ENCODE results near the gene WBP1L.
"Not testable (repeated sequence)": the region's sequence is repeated elsewhere in the genome, so short reads cannot be mapped to it uniquely, and the experiment has no call there.

WBP1L gene

DNA sequence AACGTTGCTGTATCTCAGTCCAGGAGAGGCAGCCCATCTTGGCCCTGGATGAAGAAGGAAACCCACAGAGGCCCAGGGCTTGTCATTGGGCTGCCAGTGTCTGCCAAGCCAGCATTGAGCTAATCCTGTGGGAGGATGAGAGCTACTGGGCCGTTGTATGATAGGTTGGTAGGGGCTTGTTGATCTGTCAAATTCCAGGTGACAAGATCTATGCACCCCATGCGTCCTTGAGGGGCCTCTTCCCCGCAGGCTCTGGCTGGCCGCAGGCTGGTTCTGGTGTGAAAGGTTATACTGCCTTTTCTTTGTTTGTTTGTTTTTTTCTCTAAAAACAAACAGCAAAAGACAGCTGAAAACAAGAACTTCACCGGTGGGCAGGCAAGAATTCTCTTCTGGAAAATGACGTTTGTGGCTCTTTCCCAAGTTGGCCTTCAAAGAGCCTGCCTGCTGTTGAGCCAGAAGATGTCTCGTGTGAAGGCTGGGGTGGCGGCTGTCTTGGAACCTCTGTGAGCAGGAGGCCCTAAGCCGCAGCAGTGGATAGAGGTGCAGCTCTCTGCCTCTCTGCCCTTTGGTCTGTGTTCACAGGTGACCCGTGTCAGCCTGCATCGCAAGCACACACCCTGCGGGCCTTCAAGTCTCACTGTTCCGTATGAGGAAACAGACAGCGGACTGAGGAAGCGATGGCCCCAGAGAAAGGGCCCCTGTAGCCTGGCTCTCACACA, 70.1 kb downstream of the WBP1L start:
- no peaks in the 10 kb centered on the region for H3K9me3 Mint-ChIP-seq
- peaks cover 14% of the 10 kb centered on the region for H3K4me1 Mint-ChIP-seq
- H3K27ac Mint-ChIP-seq = peak overlapping the region; percentile 19
- no peak for DNase-seq
- no peaks in the 10 kb centered on the region for H3K27me3 Mint-ChIP-seq
- H3K36me3 Mint-ChIP-seq (ENCODE audit: low read depth) = peaks cover 15% of the 10 kb centered on the region
- no peak for ATAC-seq
- no peak overlapping the region for H3K4me3 Mint-ChIP-seq

DNA sequence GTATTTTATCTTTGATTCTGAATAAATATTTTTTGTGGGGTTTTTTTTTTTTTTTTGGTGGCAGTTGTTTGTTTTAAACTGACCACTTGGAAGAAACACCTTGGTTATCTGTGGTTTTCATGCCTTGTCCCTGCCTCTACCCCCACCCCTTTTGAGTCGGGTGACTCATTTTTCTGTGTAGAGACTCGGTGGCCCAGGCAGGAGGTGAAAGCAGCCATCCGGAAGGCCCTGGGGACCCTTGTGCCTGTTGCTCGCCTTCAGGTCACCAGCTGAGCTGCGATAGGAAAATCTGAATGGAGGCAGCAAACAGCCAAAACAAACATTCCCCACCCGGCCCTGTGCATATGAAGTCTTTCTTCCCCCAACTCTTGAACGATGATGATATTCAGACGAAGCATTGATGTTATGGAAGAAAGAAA, 70.7 kb downstream of the WBP1L start:
- Mint-ChIP-seq H3K9me3 (no peaks in the 10 kb centered on the region), H3K36me3 (ENCODE audit: low read depth) (peaks cover 14% of the 10 kb centered on the region), H3K4me3 (no peak overlapping the region), H3K27ac (no peak overlapping the region), H3K27me3 (no peaks in the 10 kb centered on the region), H3K4me1 (peaks cover 14% of the 10 kb centered on the region)
- DNase-seq (no peak), ATAC-seq (no peak)

DNA sequence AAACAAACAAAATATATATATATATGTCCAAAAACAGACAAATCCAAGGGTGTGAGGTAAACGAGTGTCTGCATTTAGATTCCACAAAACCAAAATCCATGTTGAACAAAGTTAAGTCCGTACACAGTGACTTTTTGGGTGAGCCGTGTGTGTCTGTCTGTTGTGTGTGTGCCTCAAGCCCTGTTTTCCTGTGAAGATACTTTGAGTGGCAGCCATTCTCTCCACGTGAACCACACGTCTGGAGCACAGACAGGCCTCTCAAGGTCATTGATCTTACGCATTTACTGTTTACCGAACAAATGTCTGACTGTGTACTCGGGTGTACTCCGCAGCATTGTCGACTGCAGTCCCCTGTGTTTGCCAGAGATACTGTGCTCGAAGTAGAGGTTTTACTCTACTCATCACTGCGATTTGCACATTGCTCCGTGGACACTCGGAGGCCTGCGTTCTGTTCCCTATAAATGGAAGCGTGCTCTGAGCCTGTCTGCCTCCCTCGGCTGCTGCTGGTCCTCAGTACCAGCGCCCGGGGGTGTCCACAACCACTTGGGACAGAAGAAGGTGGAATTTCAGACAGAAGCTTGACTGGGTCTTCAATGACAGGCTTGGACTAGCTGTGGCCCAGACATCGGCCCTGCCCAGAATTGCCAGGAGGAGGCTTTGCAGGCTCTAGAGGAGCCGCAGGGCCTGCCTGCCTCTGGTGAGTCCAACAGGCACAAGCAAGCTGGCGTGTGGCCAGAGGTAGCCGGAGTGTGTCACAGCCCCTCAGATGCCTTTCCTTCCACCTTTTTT, 71.3 kb downstream of the WBP1L start:
- Mint-ChIP-seq H3K27me3 (no peaks in the 10 kb centered on the region), H3K4me1 (peaks cover 14% of the 10 kb centered on the region), H3K9me3 (no peaks in the 10 kb centered on the region), H3K27ac (no peak overlapping the region), H3K36me3 (ENCODE audit: low read depth) (peaks cover 13% of the 10 kb centered on the region), H3K4me3 (no peak overlapping the region)
- DNase-seq (no peak), ATAC-seq (no peak)

DNA sequence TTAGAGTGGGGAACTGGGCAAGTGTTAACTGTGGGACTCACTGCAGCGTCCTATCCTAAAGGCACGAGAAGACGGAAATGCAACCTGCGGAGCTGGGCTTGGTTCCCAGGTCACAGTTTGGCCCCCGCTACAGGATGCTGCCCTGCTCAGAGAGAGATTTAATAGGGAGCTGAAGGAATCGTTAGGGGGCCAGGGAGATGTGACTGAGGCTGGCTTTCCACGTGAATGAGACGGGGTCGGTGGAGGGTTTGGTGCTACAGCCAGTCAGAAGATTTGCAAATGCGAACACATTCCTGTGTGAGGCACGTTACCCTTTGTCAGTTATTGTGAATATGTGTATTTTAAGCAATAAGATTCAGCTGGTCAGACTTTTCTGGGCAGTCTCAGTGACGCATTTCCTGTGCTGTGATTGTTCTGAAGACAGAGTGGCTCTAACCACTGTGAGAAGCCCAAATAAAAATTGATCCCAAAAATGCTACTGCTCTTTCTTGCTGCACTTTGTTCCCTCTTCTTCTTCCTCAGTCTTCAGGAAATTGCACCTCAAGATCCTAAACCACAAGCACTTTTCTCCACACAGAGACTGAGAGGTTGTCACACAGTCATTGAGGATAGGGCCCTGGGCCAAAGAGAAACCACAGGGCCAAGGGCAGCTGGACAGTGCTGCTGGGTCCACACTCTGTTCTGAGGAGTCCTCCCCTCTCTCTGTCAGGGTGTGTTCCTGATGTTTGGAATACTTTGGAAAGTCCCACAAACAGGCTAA, 72.2 kb downstream of the WBP1L start:
- no peak for ATAC-seq
- Mint-ChIP-seq H3K4me1 (peaks cover 14% of the 10 kb centered on the region), H3K27ac (peak overlapping the region; percentile 35), H3K27me3 (no peaks in the 10 kb centered on the region), H3K9me3 (no peaks in the 10 kb centered on the region), H3K4me3 (no peak overlapping the region), H3K36me3 (ENCODE audit: low read depth) (peaks cover 11% of the 10 kb centered on the region)
- DNase-seq = no peak

DNA sequence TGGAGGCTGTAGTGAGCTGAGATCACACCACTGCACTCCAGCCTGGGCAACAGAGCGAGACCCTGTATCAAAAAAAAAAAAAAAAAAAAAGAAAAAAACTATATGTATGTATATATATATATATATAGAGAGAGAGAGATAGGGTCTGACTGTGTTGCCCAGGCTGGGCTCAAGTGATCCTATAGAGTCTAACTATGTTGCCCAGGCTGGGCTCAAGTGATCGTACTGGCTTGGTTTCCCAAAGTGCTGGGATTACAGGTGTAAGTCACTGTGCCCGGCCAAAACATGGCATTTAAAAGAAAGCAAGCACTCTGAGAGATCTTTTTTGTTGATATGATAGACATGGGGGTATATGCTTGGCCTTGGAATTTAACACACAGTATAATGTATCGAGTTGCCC, 73.4 kb downstream of the WBP1L start:
- H3K4me1 Mint-ChIP-seq = peaks cover 10% of the 10 kb centered on the region
- H3K9me3 Mint-ChIP-seq = no peaks in the 10 kb centered on the region
- H3K36me3 Mint-ChIP-seq (ENCODE audit: low read depth) = peaks cover 8% of the 10 kb centered on the region
- no peak overlapping the region for H3K4me3 Mint-ChIP-seq
- H3K27ac Mint-ChIP-seq = no peak overlapping the region
- DNase-seq = no peak
- no peak for ATAC-seq
- no peaks in the 10 kb centered on the region for H3K27me3 Mint-ChIP-seq

DNA sequence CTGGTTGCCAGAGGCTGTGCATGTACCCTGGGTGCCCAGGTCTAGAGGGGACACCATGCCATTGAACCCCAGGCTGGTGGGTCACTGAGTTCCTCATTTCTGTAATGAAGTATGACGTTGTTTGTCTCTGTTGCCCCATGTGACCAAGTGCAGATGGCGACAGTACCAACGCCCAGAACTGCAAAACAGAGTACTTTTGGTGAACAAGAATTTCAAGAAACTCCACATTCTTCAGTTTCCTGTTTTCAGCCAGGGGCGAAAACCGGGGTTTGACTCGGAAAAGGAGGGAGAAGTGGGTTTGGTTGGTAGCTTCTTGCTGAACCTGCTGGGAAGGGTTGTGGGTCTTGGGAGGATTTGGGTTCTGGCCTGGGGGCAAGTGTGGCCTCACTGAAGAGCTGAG, 75.3 kb downstream of the WBP1L start:
- Mint-ChIP-seq H3K9me3 (no peaks in the 10 kb centered on the region), H3K4me1 (peaks cover 6% of the 10 kb centered on the region), H3K27ac (no peak overlapping the region), H3K4me3 (no peak overlapping the region), H3K36me3 (ENCODE audit: low read depth) (no peaks in the 10 kb centered on the region), H3K27me3 (no peaks in the 10 kb centered on the region)
- ATAC-seq = no peak
- DNase-seq = no peak

DNA sequence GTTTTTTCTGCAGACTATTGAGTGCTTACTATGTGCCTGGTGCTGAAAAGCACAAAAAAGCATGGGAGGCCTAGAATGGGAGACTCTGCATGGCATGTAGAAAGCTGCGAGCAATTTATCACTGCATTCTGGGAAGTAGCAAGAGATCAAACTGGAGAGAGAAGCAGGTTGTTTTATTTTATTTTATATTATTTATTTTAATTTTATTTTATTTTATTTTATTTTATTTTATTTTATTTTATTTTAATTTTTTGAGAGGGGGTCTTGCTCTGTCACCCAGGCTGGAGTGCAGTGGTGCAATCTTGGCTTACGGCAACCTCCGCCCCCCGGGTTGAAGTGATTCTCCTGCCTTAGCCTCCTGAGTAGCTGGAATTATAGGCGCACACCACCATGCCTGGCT, 76.3 kb downstream of the WBP1L start:
- H3K9me3 Mint-ChIP-seq; ATAC-seq; H3K36me3 Mint-ChIP-seq (ENCODE audit: low read depth); DNase-seq; H3K27ac Mint-ChIP-seq; H3K4me1 Mint-ChIP-seq; H3K27me3 Mint-ChIP-seq; H3K4me3 Mint-ChIP-seq: not testable (repeated sequence)

DNA sequence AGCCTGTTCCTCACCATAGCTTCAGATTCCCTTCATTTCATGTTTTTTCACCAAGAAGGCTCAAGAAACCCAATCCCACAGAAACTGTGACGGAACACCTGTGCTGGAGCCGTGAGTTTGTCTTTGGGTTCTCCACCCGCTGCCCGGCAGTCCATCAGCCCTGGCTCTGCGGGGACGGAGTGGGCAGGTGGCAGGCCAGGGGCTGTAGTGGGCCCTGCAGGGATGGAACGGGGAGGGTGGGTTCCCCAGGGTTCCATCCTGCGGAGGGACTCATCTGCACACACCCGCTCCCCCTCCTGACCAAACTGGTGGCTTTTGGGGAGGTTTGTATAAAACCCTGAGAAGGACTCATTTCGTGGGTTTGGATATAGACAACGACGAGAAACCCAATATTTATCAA, 78.5 kb downstream of the WBP1L start:
- no peaks in the 10 kb centered on the region for H3K9me3 Mint-ChIP-seq
- H3K4me3 Mint-ChIP-seq = no peak overlapping the region
- H3K36me3 Mint-ChIP-seq (ENCODE audit: low read depth) = no peaks in the 10 kb centered on the region
- no peaks in the 10 kb centered on the region for H3K27me3 Mint-ChIP-seq
- no peaks in the 10 kb centered on the region for H3K4me1 Mint-ChIP-seq
- DNase-seq (no peak), ATAC-seq (no peak)
- no peak overlapping the region for H3K27ac Mint-ChIP-seq

DNA sequence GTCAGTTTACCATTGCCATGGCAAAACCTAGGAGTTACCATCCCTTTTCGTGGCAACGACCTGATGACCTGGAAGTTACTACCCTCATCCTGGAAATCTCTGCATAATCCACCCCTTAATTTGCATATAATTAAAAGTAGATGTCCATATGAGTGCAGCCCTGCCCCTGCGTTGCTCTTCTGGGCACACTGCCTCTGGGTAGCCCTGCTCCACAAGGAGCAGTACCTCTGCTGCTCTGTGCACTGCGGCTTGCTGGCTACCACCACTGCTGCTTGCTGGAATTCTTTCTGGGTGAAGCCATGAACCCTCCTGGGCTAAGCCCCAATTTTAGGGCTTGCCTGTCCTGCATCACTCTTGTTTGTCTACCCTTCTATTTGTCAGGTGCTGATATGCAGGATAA, 80.9 kb downstream of the WBP1L start:
- H3K27me3 Mint-ChIP-seq = no peaks in the 10 kb centered on the region
- no peaks in the 10 kb centered on the region for H3K36me3 Mint-ChIP-seq (ENCODE audit: low read depth)
- no peaks in the 10 kb centered on the region for H3K9me3 Mint-ChIP-seq
- H3K4me3 Mint-ChIP-seq = no peak overlapping the region
- ATAC-seq (no peak), DNase-seq (no peak)
- no peak overlapping the region for H3K27ac Mint-ChIP-seq
- H3K4me1 Mint-ChIP-seq = no peaks in the 10 kb centered on the region

DNA sequence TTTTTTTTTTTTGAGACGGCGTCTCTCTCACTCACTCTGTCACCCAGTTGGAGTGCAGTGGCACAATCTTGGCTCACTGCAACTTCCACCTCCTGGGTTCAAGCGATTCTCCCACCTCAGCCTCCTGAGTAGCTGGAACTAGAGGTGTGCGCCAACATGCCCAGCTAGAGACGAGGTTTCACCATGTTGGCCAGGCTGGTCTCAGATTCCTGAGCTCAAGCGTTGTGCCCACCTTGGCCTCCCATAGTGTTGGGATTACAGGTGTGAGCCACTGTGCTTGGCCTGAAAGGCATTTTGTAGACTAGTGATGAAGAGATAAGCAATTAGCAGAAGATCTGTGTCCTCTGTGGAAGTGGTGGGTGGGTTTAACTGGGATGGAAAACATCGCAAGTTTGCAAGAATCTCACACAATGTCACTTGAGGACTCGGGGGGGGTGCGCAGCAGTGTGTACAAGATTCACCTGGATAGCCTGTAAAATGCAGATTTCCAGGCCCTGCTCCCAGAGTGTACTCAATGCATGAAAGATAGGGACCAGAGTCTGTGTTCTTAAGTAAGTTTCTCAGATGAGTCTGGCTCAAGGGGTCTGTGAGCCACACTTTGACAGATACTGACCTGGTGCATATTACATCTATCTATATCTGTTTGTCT, 82.5 kb downstream of the WBP1L start:
- no peaks in the 10 kb centered on the region for H3K9me3 Mint-ChIP-seq
- no peak overlapping the region for H3K4me3 Mint-ChIP-seq
- H3K4me1 Mint-ChIP-seq = no peaks in the 10 kb centered on the region
- no peaks in the 10 kb centered on the region for H3K36me3 Mint-ChIP-seq (ENCODE audit: low read depth)
- no peak for ATAC-seq
- DNase-seq = no peak
- H3K27me3 Mint-ChIP-seq = no peaks in the 10 kb centered on the region
- no peak overlapping the region for H3K27ac Mint-ChIP-seq

DNA sequence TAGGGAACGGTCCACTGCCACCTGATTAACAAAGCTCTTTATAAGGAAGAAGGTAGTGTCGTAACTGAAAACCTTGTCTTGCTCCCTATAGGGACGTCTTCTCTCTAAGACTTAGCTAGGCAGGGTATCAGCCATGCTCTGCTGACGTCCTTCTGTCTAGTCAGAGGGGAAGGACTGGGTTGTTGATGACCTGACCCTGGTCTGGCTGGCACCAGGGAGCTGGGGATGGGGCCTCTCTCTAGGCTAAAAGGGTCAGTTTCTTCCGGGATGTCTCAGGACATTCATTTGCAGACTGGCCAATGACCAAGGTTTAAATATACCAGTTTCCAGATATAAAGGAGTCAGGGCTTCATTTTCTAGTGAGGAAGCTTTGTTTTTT, 83.8 kb downstream of the WBP1L start:
- ATAC-seq = no peak
- no peak for DNase-seq
- Mint-ChIP-seq H3K4me3 (no peak overlapping the region), H3K27ac (no peak overlapping the region), H3K9me3 (no peaks in the 10 kb centered on the region), H3K27me3 (no peaks in the 10 kb centered on the region), H3K4me1 (no peaks in the 10 kb centered on the region), H3K36me3 (ENCODE audit: low read depth) (no peaks in the 10 kb centered on the region)

DNA sequence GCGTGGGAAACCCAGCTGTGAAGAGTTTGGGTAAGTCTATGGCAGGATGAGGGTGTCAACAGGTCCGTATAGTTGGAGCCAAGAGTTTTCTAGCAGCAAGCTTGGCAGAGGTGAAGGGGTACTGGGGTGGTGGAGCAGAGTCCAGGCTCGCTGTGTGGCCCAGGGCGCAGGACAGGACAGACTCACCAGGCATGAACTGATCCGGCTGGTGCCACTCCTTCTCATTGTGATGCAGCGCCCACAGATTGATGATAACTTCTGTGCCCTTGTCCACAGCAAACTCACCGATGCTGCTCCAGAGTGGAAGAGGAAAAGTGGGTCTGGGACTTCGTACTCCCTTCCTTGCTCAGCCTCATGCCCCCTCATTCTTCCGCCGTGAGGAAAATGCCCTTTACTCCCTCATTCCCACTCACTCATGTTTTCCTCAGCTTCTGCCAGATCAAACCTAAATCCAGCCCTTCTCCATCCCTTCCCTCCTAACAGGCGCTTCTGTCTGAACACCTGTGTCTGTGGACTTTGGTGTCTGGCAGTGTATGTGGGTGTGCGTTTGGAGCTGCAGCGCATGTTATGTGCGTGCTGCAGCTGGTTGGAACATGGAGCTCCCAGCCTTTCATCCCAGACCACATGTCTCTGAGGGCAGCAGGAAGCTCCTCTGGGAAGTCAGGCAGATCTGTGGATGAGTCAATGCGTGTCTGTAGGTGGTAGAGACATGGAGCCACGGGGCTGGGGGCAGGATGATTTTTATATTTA, 87.7 kb downstream of the WBP1L start:
- no peaks in the 10 kb centered on the region for H3K36me3 Mint-ChIP-seq (ENCODE audit: low read depth)
- no peaks in the 10 kb centered on the region for H3K27me3 Mint-ChIP-seq
- ATAC-seq = no peak
- H3K9me3 Mint-ChIP-seq = no peaks in the 10 kb centered on the region
- no peak overlapping the region for H3K27ac Mint-ChIP-seq
- no peak for DNase-seq
- no peak overlapping the region for H3K4me3 Mint-ChIP-seq
- H3K4me1 Mint-ChIP-seq = no peaks in the 10 kb centered on the region

DNA sequence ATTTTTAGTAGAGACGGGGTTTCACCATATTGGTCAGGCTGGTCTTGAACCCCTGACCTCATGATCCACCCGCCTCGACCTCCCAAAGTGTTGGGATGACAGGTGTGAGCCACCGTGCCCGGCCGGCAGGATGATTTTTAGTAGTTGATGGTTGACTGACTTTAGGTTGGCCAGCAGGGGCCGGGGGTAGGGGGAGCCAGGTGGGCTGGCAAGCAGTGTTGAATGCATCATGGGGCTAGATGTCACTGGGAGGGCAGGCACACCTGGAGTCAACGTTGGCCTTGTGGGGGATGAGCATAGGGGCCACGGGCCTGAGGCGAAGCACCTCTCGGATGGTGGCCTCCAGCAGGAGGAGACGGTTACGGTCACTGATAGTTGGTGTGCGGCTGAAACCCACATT, 88.5 kb downstream of the WBP1L start:
- Mint-ChIP-seq H3K4me3 (no peak overlapping the region), H3K36me3 (ENCODE audit: low read depth) (no peaks in the 10 kb centered on the region), H3K9me3 (no peaks in the 10 kb centered on the region), H3K27ac (no peak overlapping the region), H3K27me3 (no peaks in the 10 kb centered on the region), H3K4me1 (no peaks in the 10 kb centered on the region)
- DNase-seq (no peak), ATAC-seq (no peak)

DNA sequence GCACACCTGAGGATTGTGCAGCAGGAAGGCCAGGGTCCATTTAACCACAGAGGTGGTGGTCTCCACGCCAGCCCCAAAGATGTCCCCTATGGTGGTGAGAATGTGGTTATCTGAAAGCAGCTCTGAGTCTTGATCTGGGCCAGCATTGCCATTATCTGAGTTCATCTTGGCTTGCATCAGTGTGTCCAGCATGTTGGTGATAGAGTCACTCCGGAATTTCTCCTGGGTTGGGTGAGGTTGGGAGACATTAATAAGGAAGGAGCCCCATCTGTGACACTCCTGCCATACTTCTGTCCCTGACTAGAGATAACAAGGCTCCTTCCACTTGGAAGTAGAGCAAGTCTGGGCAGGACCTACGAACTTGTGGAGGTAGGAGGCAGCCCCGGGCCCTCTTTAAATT, 89.2 kb downstream of the WBP1L start:
- ATAC-seq = no peak
- Mint-ChIP-seq H3K27me3 (no peaks in the 10 kb centered on the region), H3K4me3 (no peak overlapping the region), H3K36me3 (ENCODE audit: low read depth) (no peaks in the 10 kb centered on the region), H3K9me3 (no peaks in the 10 kb centered on the region), H3K27ac (no peak overlapping the region), H3K4me1 (no peaks in the 10 kb centered on the region)
- DNase-seq = no peak
